GM20000 (cell line): Measurements from ENCODE around the gene KCTD21.

ENCODE experiments used
- DNase-seq: peaks from one replicate; pipeline ENCODE4 v3.0.0; 2012; ENCODE audit warnings: low spot score
- TF ChIP-seq, protein P1 (sequence below): IDR thresholded peaks from 2 replicates; pipeline ENCODE4 v1.5.1; 2012; ENCODE audit warnings: mild to moderate bottlenecking, control low read depth; ENCODE audit errors: extremely low read depth, missing control alignments

KCTD21 gene

GRCh38 chr11:78210000-78210608 is 21.7 kb upstream of the KCTD21 start:
- TF ChIP-seq, protein P1, sequence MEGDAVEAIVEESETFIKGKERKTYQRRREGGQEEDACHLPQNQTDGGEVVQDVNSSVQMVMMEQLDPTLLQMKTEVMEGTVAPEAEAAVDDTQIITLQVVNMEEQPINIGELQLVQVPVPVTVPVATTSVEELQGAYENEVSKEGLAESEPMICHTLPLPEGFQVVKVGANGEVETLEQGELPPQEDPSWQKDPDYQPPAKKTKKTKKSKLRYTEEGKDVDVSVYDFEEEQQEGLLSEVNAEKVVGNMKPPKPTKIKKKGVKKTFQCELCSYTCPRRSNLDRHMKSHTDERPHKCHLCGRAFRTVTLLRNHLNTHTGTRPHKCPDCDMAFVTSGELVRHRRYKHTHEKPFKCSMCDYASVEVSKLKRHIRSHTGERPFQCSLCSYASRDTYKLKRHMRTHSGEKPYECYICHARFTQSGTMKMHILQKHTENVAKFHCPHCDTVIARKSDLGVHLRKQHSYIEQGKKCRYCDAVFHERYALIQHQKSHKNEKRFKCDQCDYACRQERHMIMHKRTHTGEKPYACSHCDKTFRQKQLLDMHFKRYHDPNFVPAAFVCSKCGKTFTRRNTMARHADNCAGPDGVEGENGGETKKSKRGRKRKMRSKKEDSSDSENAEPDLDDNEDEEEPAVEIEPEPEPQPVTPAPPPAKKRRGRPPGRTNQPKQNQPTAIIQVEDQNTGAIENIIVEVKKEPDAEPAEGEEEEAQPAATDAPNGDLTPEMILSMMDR: no peak
- no peak for DNase-seq

- DNase-seq: no peak
- TF ChIP-seq, protein P1: no peak
Observed at GRCh38 chr11:78209478-78209877, 21.1 kb upstream of the KCTD21 start.

GRCh38 chr11:78208257-78209165 is 20.1 kb upstream of the KCTD21 start:
- TF ChIP-seq, protein P1: no peak
- no peak for DNase-seq

DNA sequence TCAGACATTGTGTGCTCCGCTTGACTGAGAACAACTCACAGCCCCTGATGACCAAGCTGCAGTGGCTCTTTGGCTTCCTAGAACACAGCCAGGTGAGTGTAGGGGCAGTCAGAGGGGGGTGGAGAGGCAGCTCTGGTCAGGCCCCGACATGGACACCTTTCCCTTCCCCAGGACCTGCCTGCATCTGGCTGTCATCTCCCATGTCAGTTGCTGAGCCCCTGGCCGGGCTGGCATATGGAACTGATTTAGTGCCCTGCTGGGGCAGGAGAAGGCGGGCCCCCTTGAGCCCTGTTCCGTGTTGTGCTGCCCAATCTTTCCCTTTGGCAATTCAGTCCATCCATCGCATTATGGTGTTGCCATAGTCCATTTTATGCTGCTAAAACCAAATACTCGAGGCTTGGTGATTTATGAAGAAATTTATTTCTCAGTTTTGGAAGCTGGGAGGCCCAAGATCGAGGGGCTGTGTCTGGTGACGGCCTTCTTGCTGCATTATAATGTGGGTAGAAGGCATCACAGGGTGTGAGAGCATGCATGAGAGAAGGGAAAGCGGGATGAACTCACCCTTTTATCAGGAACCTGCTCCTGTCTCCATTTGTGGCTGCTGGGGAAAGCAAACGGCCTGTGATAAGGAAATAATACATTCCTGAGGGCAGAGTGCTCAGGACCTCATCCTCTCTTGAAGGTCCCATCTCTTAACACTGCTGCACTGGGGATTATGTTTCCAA is 19.3 kb upstream of the KCTD21 start:
- TF ChIP-seq, protein P1: no peak
- no peak for DNase-seq

- DNase-seq: no peak
- TF ChIP-seq, protein P1: no peak
Observed at GRCh38 chr11:78205691-78206090, 17.3 kb upstream of the KCTD21 start.

GRCh38 chr11:78205256-78205655 is 16.8 kb upstream of the KCTD21 start:
- TF ChIP-seq, protein P1: no peak
- no peak for DNase-seq

DNA sequence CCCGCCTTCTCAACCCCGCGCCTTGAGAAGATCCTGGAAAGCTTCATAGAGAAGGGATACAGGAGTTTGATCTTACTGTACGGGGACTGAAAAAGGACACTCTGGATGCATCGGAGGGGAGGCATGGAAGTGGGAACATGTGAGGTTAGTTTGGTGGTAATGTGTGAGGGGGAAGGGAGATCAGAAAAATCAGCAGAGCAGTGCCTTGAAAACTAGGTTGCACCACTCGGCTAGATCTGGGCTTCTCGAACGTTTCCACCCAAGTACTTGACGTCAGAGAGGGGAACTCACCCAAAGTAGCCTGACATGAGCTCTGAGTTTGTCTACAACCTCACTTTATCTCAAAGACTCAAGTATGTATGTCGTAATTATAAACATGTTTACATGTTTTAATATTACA is 14.8 kb upstream of the KCTD21 start:
- TF ChIP-seq, protein P1: no peak
- no peak for DNase-seq
